NCI-H146 (cell line): ENCODE measurements around the gene CDC42EP1.
"Not testable (repeated sequence)": the region's sequence is repeated elsewhere in the genome, so short reads cannot be mapped to it uniquely, and the experiment has no call there.

Source experiments
- DNase-seq: peaks from one replicate; lab custom pipeline; 2025; lab: John Stamatoyannopoulos, UW

CDC42EP1 gene

DNA sequence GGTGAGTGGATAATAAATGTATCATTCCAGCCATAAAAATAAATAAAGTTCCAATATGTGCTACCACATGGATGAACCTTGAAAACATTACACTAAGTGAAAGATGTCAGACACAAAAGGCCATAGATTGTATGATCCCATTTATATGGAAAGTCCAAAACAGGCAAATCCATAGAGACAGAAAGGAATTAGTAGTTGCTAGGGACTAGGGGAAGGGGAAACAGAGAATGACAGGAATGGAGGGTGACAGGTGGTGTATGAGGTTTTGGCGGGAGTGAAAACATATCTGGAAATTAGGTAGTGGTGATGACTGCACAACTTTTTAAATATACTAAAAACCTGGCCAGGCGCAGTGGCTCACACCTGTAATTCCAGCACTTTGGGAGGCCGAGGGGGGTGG lies 25.8 kb upstream of the CDC42EP1 start:
- DNase-seq, result no peak

DNA sequence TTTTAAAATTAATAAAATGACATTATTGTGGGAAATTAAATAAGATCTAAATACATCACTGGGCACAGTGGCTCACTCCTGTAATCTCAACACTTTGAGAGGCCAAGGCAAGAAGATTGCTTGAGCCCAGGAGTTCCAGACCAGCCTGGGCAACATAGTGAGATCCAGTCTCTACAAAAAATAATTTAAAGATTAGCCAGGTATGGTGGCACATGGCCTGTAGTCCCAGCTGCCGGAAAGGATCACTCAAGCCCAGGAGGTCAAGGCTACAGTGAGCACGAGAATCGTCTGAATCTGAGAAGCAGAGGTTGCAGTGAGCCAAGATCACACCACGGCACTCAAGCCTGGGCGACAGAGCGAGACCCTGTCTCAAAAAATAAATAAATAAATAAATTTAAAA lies 25.1 kb upstream of the CDC42EP1 start:
- no peak for DNase-seq

DNA sequence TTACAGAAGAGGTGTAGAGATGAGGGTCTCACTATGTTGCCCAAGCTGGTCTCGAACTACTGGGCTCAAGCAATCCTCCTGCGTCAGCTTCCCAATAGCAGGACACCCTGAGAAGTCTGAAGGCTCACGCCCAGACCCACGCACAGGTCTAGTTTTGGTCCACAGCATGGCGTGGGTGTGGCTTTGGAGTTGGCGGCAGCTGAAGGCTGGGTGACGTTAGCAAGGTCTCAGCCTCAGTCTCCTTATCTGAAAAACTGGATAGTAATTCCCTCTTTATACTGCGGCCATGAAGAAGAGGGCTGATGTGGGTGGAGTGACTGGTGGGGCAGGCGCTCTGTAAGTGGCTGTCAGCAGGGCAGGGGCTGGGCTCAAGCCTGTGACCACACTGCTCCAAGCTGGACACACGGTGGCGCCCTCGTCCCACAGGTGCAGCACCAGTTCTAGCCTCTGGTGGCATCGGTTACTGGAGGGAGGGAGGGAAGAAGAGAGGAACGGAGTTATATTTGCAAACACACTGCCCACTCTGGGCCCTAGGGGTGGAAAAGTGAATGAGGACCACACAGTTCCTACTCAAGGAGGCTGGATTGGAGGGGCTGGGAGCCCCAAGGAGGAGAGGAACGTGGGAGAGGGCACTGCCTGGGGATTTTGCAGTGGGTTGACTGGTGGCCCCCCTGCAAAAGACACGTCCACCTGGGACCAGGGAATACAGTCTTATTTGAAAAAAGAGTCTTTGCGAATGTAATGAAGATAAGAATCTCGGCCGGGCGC lies 21.5 kb upstream of the CDC42EP1 start:
- DNase-seq, result peak; percentile 81

DNA sequence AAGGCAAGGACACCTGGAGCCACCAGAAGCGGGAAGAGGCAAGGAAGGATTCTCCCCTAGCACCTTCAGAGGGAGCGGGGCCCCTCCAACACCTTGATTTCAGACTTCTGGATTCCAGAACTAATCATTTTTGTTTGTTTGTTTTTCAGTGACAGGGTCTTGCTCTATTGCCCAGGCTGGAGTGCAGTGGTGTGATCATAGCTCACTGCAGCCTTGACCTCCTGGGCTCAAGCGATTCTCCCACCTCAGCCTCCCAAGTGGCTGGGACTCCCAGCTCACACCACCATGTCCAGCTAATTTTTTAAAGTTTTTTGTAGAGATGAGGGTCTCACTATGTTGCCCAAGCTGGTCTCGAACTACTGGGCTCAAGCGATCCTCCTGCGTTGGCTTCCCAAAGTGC lies 20.5 kb upstream of the CDC42EP1 start:
- DNase-seq, result not testable (repeated sequence)

DNA sequence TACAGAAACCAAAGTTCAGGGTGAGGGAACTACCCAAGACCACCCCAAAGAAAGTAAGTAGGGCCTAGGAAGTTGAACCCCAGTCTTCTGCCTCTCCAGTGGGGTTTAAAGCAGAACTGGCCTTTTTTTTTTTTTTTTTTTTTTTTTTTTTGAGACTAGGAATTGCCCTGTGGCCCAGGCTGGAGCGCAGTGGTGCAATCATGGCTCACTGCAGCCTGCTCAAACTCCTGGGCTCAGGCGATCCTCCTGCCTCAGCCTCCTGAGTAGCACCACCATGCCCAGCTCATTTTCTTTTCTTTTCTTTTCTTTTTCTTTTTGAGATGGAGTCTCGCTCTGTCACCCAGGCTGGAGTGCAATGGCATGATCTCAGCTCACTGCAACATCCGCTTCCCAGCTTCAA lies 17.9 kb upstream of the CDC42EP1 start:
- not testable (repeated sequence) for DNase-seq

DNA sequence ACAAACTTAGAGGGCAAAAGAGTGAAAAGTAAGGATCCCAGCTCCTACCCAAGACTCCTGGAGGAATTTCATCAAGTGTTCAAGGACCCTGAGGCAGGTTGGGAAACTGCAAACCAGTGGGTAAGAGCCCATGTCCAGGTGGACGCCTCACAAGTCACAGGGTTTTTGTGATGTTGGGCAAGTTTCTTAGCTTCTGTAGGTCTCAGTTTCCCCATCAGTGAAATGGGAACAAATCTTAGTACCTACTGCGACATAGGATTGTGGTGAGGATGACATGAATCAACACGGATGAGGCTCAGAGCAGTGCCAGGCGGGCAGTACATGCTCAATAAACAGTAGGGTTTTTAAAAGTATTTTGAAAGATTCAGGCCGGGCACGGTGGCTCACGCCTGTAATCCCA lies 17.3 kb upstream of the CDC42EP1 start:
- no peak for DNase-seq

DNA sequence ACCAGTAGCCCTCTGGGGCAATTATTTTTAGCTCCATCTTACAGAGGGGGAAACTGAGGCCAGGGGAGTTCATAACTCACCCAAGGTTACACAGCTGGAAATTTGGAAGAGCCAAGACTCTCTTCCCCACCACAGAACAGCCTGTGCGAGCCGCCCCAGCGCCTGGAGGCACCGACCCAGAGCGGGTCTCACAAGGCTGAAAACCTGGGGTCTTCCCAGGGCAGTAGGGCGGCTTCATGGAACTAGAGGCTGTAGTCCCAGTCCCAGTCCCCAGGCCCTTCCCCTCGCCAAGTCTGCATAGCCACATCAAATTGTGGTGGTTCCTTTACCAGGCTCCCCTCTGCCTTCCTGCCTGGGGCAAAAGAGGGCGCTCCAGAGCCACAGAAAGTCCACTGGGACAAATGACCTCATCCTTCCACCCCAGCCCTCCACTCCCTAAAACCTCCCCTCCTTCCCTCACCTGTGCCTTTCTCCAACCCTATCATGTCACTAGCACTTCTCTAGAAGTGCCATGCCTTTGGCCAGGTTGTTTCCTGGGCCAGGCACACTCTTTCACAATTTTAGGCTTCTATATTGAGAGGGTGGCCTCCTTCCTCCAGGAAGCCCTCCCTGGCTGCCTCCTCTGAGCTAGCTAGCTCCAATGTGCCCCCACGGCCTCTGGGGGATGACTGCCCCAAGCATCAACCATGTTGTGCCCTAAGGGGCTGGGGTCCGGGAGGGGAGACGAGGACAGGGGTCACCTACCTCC lies 15.2 kb upstream of the CDC42EP1 start:
- no peak for DNase-seq

DNA sequence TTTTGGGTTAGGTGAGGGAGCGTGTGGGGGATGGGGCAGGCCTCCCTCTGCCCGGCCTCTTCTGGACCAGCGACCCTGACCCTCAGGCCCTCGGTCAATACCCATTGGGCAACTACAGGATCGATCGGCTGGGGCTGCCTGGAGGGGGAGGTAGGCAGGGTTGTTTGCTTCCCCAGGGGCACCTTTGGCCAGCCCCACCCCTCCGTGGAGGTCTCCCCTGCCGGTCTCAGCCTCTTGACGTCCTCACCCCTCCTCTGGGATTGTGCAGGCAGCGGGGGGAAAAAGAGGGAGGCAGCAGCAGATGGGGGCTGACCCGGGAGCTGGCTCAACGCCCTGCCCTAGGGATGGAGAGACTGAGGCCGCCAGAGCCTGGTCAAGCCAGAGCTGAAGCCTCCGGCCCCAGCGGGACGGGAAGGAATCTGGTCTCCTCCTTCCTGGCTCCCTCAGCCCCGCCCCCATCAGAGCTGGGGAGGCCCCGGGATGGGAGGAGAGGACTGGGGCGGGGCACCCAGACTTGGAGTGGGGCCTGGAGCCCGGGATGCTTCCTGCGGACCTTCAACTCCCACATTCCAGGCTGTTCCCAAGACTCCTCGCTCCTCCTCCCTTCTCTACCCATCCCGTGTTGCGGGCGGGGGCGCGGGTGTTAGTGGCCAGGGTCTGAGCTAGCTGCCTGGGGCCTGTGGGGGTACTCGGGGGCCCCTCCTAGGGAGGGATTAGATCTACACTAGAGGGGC lies 14.4 kb upstream of the CDC42EP1 start:
- DNase-seq, result no peak

DNA sequence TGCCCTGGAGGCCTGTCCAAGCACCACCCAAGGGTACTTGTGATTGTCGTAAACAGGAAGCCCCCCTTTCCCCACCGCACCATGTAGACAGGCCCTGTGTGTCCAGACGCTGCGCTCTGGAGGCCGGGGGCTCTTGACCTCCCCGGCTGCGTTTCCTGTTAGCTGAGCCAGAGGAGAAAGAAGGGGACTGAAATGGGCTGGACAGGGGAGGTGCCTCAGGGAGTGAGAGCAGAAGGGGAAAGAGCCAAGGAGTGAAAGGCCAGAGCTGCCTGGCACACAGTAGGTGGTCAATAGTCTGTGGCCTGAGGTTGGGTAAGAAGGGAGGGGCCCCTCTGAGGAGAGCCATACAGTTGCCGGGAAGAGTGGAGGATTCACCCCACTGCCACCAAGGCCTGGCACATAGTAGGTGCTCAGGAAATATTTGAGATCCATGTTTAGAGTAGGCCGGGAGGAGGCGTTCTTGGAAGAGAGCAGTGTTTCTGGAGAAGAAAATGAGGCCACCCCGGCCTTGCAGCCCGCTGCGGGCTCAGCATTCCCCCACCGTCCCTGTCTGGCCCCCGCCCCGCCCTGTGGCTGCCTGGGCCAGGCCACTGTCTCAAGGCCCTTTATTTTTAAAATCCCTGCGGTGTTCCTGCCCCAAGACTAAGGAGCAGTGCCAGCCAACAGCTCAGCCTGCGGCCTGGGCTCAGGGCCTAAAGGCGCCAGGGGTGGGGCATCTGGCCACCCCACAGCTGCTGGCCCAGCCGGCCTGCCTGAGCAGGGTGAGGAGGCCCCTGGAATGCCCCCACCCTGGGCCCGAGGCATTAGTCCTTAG lies 13.6 kb upstream of the CDC42EP1 start:
- DNase-seq, result no peak

DNA sequence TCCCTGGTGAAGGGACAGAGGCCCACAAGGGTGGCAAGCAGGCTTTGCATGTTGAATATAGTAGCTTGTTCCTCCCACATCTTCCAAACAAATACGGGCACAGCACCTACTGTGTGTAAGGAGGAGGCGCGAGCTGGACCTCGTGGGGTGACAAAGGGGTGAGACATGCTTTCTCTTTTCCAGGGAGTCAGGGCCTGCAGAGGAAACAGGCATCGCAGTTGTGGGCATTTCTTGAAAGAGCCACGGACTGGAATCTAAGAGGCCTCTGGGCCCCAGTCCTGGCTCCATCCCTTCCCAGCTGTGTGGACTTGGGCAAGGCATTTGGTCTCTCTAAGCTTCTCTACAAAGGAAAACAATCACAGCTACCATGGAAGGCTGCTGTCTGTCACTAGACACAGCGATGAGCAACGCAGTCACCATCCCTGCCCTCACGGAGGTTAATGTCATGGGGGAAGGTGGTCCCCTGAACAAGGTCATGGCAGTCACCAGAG lies 13.0 kb upstream of the CDC42EP1 start:
- no peak for DNase-seq

DNA sequence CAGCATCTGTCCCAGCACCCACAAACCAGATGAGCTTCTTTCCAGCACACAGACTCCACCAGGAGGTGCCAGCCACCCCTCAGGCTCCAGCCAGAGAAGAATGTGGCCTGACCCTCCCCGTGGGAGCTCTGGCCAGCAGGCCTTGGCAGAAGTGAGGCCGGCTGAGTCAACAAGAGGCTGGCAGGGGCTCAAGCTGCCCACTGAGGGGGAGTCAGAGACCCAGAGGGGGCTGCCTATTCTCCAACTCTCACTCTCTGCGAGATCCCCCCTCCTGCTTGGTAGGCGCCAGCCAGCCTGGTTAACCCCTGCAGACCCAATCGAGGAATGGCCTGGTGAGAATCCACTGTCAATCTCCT lies 10.6 kb upstream of the CDC42EP1 start:
- no peak for DNase-seq

DNA sequence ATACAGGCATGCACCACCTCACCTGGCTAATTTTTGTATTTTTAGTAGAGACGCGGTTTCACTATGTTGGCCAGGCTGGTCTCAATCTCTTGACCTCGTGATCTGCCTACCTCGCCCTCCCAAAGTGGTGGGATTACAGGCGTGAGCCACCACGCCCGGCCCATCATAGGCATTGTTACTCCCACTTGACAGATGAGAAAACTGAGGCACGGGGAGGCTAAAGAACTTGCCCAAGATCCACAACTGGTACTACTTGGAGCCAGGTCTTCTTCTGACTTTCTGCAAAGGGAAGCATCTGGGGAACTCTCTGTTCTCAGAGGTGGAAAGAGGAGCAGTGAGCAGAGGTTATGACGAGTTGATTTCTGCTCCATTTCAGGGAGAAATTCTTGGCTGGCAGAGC lies 9.4 kb upstream of the CDC42EP1 start:
- DNase-seq, result not testable (repeated sequence)

DNA sequence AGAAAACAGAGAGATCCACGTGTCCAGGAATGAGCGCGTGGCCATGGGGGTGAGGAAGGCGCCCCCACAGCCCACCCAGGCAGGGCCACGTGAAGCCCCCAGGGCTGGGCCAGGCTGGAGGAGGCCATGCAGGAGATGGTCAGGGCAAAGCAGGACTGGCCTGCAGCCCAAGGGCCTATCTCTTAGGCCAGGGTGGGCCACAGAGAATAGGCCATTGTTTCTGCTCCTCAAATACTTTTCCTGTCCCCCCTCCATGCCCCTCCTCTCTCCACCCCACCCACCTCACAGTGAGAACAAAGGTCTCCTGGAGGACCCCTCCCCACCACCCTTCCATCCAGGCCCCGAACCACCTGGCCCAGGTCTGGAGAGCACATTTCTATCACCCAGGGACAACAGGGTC lies 8.3 kb upstream of the CDC42EP1 start:
- no peak for DNase-seq

DNA sequence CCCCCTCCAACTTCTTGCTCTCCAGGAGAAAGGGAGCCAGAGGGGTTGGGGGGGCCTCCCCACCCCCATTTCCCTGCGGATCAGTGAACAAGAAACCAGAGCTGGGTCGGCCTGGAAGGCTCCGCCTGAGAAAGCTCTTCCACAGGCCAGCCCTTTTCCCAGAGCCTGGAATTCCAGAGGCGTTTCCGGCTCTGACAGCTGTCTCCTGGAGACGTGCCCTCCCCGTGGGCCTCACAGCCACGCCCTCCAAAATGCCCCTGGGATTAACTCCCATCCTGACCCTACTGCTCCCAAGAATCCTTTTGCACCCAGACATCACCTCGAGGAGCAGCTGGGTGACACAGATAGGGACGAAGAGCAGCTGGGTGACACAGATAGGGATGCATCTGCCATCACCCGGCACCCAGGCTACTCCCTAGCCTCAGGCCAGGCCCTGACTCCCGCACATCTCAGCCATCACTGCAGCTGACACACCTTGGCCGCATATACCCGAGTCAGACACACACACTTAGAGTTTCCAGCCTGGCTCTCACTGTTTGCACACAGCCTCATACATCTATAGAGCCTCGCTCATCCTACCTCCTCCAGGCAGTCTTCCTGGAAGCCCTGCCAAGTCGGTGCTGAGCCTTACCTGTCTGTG lies 7.6 kb upstream of the CDC42EP1 start:
- no peak for DNase-seq

DNA sequence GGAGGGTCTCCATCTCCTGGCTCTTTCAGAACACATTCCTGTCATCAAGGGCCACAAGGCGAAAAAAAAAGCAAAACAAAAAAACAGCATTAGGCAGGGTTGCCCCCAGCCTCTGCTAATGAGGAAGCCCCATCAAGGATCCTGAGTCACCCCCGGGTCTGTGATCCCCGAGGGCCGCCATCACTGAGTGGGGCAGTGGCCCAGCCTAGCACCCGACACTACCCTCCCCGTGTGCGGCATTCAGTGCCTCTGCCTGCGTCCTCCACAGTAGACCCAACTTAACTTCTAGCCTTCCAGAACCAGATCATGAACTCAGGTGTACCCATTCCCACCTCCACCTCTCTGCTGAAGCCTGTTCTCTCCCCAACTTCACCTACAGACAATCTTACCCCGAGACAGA lies 6.6 kb upstream of the CDC42EP1 start:
- DNase-seq, result no peak

DNA sequence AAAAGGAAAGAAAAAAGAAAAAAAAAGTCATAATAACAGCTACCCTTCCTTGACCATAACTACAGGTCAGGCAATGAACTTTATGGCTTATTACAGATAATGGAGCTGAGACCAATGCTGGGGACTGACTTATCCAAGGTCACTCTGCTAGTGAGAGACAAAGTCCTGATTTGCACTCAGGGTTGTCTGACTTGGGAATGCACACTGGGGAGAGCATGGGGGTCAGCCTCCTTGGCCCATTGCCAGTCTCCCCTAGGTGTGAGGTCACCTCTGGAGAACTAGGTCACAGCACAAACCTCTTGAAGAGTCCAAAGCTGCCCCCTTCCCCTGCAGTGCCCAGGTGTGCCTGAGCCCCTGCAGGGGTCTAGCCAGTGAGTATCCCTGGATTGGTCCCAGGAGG lies 5.3 kb upstream of the CDC42EP1 start:
- no peak for DNase-seq

DNA sequence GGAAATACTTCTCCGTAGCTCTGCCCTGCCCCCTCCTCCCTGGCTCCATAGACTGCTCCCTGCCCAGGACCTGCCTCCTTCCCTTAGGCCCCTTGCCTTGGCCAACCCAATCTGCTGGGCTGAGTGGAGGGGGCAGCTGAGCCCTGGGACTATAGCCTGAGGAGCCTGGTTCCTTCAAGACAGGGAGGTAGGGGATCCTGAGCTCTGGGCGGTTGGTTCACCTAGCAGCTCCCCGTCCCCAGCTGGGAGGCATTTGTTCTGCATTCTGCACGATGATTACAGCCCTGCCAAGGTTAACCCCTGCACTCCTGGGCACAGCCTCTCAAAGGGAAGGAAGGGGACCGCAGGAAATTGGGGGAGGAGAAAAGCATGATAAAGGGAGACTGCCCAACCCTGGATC lies 3.6 kb upstream of the CDC42EP1 start:
- no peak for DNase-seq

DNA sequence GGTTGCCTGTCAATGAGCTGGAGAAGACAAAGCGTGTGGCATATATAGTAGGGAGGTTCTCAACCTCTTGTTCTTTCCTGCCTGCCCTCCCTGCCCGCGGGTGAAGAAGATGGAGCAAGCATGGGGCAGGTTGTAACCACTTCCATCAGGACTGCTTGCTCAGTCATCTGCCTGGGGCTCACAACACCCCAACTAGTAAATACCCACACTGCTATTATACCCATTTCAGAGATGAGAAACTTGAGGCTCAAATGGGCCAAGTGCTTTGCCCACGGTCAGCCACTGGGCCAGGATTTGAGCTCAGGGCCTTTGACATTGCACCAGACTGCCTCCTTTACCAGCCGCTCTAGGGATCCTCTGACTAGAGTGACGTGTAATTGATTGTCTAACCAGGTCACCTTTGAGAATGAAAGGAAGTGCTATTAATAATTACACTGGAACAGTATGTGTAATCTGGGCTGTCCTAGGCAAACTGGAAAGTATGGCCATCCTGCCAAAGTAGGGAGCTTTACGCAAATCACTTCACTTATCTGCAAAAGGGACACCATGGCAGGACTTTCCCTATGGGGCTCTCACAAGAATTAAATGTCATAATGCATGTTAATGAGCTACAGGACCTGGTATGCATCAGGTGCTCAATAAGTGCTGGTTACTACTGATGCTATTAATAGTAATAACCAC lies 2.8 kb upstream of the CDC42EP1 start:
- DNase-seq, result no peak

DNA sequence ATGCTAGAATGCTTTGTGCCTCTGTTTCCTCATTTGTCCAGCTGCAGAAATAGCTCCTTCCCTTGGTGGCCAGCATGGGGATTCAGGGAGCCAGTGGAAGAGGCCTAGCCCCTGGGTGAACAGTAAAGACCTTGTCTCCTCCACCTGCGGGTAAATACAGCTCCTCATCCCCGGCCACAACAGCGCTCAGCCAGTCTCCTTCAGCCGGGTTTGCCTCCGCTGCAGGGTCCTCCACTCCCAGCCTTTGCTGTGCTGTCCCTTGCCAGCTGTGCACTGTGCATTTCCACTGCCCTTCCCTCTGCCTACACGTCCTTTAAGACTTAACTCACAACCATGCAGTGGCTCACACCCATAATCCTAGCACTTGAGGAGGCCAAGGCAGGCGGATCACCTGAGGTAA lies 1.5 kb upstream of the CDC42EP1 start:
- DNase-seq, result no peak

DNA sequence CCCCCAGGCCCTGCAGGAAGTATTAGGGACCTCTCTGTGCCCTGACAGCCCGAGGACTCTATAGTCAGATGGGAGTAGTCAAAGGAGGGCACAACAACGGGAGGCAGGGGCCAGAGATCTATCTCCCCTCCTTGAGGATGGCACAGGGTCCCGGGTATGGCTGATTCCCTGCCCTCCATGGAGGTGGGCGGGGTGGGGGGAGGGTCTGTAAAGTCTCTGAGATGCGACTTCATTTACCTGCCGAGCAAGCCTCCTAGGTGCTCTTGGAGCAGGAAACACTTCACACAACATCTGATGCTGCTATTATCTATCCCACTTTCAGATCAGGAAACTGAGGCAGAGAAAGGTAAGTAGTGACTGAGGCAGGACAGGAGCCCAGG lies 769 bp upstream of the CDC42EP1 start:
- DNase-seq, result no peak

DNA sequence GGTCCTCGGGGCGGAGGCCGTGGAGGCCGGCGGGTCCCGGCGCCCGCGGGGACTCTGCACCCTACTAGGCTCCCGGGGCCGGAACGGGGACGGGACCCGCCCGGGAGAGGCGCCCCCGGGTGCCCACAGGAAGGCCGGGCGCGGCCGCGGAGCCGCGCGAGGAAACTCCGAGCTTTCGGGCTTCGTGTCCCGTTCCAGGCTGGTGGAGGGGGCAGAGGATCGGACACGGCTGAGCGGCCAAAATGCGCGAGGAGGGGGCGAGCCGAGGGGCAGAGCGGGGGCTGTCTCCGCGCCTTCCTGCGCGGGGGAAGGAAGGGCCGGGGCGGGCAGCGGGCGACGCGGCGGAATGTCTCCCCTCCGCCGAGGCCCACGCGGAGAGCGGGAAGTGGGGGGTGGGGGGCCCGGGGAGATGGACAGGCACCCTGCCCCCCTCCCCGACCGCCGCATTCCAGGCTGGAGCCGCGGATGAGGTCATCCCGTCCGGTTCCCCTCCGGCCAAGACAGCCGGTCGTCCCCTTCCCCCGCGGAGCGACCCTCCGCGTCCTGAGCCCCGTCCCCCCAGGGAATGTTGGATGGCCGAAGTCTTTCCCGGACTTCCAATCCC lies 430 bp downstream of the CDC42EP1 start:
- DNase-seq, result no peak
